Stimulated activated CD8-positive, alpha-beta memory T cell treated with anti-CD3 and anti-CD28 coated beads, Interleukin-7, amount 100 ng/mL, for 1 hour (primary cell): ENCODE results near the gene ADCY1.

Experiments
- DNase-seq, 2 donors: peaks; one replicate each; pipeline ENCODE4 v3.0.0-alpha.2; 2020; ENCODE audit warnings: low read depth in 2 of 2

The ADCY1 gene

GRCh38 chr7:45695249-45695995 is 121.3 kb downstream of the ADCY1 start:
- DNase-seq: no peak

- no peak for DNase-seq
Measured at GRCh38 chr7:45696476-45696875, 122.3 kb downstream of the ADCY1 start.

DNA sequence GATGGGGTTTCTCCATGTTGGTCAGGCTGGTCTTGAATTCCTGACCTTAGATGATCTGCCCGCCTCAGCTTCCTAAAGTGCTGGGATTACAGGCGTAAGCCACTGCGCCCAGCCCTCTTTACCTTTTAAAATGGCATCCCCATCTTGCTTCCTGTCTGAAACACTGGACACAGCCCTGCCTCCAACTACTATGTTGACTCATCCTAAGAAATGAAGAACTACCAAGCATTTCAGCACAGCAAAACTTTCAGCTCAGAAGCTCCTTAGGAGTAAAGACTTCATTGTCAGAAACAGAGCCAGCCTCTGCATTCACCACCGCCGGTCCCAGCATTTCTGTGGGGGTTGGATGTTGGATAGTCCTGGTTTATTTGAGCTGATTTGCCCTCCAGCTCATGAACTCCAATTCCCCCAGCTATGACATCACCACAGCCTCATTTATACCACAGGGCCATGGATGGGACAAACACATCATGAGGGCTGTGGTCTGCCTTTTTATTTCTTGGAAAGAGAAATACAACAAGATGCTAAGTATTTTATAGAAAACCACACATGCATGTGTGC is 123.5 kb downstream of the ADCY1 start:
- DNase-seq: no peak

DNA sequence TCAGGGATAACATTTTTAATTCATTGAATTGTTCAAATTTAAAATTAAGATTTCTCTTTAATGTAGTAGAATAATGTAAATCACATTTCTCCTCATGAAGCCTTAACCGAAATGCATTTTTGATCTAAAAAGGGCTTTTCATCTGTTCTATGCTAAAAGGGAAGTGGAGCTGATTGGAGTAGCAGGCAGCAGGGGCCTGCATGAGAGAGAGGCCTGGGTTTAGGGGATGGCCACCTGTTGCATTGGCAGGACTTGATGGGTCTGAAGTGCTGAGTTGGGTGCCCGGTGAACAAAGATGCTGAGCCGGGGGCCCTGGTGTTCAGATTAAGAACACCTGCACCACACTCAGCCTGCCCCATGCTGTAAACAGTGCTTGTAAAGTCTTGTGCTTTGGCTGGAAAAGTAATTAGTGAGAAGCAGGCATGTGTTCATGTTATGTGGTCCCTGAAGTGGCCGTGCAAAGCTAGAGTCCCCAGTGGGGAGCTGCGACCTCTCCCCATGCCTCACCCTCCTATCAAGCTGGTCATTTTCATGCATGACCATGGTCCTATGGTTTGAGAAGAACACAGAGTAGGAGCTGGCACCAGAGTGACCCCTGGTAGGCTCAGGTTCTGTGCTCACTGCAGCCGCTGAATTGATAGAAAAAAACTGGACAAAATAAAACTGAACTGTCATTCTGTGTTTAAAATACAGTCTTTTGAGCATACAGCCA is 124.3 kb downstream of the ADCY1 start:
- no peak for DNase-seq

DNA sequence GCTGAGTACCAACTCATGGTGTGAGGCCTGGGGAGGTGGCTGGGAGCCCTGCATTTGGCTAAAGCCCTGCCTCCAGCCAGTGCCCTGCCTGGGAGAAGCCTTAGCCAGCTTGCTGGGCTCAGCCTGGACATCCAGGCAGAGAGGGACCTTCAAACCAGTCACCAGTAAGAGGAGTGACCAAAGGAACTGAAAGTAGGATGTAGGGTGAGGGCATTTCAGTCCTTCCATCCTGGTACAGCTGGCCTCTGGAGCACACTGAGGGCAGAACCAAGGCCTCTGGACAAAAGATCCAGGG is 124.8 kb downstream of the ADCY1 start:
- DNase-seq: no peak

DNA sequence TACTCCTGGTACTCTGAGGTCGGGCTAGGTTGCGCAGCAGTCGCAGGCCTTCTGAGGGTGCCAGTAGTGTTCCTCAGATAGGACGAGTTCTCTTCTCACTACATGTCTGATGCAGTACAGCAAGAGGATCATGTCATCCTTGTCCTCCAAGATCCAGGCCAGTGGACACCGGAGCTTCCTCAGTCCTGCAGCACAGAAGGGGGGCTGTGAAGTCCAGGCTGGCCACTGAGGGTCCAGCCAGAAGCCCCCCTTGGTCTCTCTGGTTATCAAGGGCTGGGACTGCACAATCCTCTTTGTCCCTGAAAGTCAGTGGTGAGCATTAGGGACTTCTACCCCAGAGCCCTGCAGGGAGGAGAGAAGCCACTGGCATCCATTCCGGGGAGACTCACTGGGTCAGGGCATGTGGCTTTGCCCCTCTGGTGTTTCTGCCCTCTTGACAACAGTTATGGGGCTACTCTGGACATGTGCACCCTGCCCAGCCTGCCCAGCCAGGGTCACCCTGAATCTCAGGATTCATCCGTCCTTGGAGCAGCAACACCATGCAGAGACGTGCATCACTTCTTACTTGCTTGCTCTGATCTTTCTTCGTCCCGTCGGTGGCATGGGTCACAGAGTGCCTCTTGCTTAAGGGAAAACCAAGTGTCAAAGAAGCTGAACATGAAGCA is 125.7 kb downstream of the ADCY1 start:
- DNase-seq: no peak

DNA sequence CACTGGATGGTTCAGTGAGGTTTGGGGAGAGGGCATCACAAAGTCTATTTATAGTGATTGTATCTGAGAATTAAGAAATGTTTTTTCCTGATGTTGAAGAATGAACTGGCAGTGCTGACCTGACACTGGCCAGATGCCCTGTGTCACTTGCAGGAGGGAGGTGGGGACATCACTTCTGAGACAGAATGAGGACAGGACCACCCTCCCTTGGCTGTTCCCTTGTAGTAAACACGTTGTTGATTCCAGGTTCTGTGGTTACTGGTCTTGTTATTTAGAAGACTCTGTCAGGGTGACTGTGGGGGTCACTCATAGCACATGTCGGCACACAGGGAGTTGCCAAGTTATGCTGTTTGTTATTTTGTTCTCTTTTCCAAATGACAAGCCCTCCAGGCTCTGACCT is 126.4 kb downstream of the ADCY1 start:
- DNase-seq: no peak

DNA sequence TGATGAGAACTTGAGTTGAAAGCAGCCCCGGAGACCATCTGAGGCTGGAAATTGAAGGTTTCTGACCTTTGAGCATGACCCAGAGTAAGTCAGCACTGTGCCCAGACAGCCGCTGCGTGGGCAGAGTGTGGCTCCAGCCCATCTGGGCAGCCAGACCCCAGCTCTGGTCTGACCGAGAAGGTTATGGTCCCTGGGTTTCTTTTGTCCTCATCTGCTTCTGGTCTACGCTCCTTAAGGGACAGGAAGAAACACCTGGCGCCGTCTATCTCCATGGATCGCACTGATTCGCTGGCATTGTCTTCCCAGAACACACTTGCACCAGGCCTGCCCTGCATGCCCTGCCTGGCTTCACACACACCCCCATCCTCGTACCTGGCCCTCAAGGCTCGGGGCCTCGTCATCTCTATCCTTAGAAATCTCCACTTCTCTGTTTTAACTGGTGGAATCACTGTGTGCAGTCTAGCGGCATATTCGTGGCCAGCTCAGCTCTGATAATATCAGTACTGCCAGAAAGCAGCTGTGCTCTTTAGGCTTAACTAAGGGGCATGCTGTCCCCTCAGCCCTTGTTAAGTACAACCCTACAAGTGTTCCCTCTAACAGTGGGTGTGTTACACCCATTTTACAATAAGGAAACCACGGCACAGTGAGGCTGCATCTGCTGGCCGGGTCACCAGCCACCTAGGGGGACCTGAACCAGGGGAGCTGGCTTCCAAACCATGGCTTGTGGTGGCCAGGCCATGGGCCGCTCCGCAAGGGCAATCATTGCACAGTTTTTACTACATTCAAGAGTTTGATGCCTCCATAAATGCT is 127.7 kb downstream of the ADCY1 start:
- DNase-seq: no peak

DNA sequence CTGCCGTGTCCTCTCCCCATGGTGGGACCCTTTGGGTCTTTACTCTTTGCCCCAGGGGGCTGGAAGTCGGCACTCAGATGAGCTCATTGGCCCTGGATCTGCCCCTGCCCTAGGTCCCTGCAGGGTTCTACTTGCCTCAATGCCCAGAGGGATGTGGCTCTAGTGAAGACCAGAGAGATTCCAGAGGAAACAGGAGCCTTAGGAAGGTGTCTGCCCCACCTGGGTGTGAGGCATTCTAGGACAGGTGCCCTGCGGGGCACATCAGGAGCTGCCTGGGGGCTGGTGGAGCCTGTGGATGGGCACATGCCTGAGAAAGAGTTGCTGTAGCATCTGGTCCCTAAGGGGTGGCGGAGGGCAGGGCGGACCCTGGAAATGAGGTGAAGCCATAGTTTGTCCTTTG is 128.6 kb downstream of the ADCY1 start:
- DNase-seq: no peak

GRCh38 chr7:45703373-45703821 is 129.2 kb downstream of the ADCY1 start:
- no peak for DNase-seq

DNA sequence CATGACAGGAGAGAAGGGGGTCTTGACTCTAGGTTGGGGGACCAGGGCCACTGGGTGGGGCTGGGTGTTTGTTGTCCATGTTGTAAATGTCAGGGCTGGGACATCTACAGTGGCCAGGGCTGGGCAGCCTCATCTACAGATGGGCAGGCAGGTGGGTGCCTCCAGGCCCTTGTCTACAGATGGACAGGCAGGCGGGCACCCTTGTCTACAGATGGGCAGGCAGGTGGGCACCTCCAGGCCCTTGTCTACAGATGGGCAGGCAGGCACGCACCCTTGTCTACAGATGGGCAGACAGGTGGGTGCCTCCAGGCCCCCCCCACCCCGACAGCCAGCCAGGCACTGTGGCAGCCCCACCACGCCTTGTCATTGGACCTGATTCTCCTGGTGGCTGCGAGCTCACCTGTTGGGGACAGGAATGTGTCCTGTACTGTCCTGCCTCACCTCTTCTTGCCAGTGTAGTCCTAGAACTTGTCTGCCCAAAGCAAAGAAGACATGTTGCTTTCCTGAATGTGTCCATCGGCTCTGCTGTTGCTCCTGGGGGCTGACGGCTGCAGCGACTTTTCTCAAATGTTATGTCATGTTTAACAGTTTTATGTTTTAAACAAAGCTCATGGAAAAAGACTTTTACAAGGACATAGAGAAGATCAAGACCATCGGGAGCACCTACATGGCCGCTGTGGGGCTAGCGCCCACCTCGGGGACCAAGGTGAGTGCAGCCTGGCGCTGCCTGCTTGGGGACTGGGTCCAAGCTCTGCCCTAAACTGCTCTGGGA is 129.9 kb downstream of the ADCY1 start:
- no peak for DNase-seq

DNA sequence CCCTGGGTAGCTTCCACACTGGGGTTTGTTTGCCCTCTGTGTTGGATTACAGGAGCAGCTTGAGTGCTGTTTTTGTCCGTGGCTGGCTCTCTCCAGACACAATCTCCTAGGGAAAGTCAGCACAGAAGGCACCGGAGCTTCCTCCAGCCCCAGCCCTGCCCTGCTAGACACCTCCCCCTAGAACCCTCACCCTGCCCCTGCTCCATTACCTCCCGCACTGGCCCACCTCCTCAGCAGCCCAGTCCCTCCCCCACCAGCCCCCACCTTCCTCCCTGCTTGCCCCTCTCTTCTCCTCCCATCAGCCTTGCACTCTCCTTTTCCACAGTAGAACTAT is 130.5 kb downstream of the ADCY1 start:
- DNase-seq: no peak

GRCh38 chr7:45708046-45708950 is 134.1 kb downstream of the ADCY1 start:
- DNase-seq: no peak

GRCh38 chr7:45709168-45710042 is 135.2 kb downstream of the ADCY1 start:
- DNase-seq: no peak

GRCh38 chr7:45710271-45711160 is 136.3 kb downstream of the ADCY1 start:
- no peak for DNase-seq

- DNase-seq: no peak
Measured at GRCh38 chr7:45711161-45711490, 137.0 kb downstream of the ADCY1 start.

GRCh38 chr7:45712057-45712689 is 138.0 kb downstream of the ADCY1 start:
- DNase-seq: no peak
